ENCODE results near the gene MAML2. TPM values are rescaled to one million over a fixed set of nuclear protein-coding genes. Genes with fewer than 3 reads are reported as not detected.

MAML2 gene
- total and polyA plus RNA-seq, 2 experiments from 2014 or later, result 1.1 to 8.2 TPM

- Histone ChIP-seq H3K4me3 (no peak overlapping the region), H3K27me3 (no peaks in the 10 kb centered on the region), H3K27ac (peak overlapping the region; percentile 27), H3K9me3 (ENCODE audit: low read depth) (no peaks in the 10 kb centered on the region), H3K4me1 (ENCODE audit: low read depth) (peaks cover 26% of the 10 kb centered on the region), H3K36me3 (no peaks in the 10 kb centered on the region)
- no peak for DNase-seq (ENCODE audit: low read depth in 1 of 2, low spot score in 1 of 2)
- TF ChIP-seq, protein P1, sequence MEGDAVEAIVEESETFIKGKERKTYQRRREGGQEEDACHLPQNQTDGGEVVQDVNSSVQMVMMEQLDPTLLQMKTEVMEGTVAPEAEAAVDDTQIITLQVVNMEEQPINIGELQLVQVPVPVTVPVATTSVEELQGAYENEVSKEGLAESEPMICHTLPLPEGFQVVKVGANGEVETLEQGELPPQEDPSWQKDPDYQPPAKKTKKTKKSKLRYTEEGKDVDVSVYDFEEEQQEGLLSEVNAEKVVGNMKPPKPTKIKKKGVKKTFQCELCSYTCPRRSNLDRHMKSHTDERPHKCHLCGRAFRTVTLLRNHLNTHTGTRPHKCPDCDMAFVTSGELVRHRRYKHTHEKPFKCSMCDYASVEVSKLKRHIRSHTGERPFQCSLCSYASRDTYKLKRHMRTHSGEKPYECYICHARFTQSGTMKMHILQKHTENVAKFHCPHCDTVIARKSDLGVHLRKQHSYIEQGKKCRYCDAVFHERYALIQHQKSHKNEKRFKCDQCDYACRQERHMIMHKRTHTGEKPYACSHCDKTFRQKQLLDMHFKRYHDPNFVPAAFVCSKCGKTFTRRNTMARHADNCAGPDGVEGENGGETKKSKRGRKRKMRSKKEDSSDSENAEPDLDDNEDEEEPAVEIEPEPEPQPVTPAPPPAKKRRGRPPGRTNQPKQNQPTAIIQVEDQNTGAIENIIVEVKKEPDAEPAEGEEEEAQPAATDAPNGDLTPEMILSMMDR (IDR thresholded peaks at IDR 0.05; ENCODE audit: low read depth, low read length), result no peak
Measured at GRCh38 chr11:96317571-96317970, 25.4 kb downstream of the MAML2 start.

DNA sequence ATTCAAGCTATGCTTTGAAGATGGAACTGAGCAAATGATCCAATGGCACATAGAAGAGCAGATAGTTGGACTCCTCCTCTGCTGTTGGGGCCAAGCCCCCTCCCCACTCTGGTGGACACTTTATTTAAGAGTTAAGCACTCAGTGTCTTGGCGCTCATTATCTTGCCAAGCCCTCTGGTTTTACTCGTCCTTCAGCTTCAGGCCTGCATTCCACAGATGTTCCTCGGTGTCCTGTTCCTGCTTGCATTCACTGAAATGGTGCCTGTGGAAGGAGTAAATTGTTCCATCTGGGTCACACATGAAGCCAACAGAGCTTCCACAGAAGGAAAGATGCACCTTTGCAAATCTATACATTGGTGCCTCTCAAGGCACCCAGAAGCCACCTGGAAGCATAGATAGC lies 26.1 kb downstream of the MAML2 start:
- peaks cover 23% of the 10 kb centered on the region for H3K4me1 ChIP-seq (ENCODE audit: low read depth)
- no peaks in the 10 kb centered on the region for H3K9me3 ChIP-seq (ENCODE audit: low read depth)
- H3K36me3 ChIP-seq, result no peaks in the 10 kb centered on the region
- DNase-seq (ENCODE audit: low read depth in 1 of 2, low spot score in 1 of 2), result no peak
- no peak overlapping the region for H3K4me3 ChIP-seq
- TF ChIP-seq, protein P1 (IDR thresholded peaks at IDR 0.05; ENCODE audit: low read depth, low read length), result no peak
- H3K27ac ChIP-seq, result no peak overlapping the region
- no peaks in the 10 kb centered on the region for H3K27me3 ChIP-seq

GRCh38 chr11:96315476-96315875 lies 27.5 kb downstream of the MAML2 start:
- Histone ChIP-seq H3K36me3 (no peaks in the 10 kb centered on the region), H3K27ac (no peak overlapping the region), H3K27me3 (no peaks in the 10 kb centered on the region), H3K4me1 (ENCODE audit: low read depth) (peaks cover 22% of the 10 kb centered on the region), H3K9me3 (ENCODE audit: low read depth) (no peaks in the 10 kb centered on the region), H3K4me3 (no peak overlapping the region)
- DNase-seq (ENCODE audit: low read depth in 1 of 2, low spot score in 1 of 2), result no peak
- TF ChIP-seq, protein P1 (IDR thresholded peaks at IDR 0.05; ENCODE audit: low read depth, low read length), result no peak

GRCh38 chr11:96314326-96315020 lies 28.5 kb downstream of the MAML2 start:
- DNase-seq (ENCODE audit: low read depth in 1 of 2, low spot score in 1 of 2), result peak in 1 of 2 donors; percentile 61
- Histone ChIP-seq H3K27me3 (no peaks in the 10 kb centered on the region), H3K4me3 (no peak overlapping the region), H3K4me1 (ENCODE audit: low read depth) (peaks cover 22% of the 10 kb centered on the region), H3K36me3 (no peaks in the 10 kb centered on the region), H3K27ac (no peak overlapping the region), H3K9me3 (ENCODE audit: low read depth) (no peaks in the 10 kb centered on the region)
- TF ChIP-seq, protein P1 (IDR thresholded peaks at IDR 0.05; ENCODE audit: low read depth, low read length), result no peak

DNA sequence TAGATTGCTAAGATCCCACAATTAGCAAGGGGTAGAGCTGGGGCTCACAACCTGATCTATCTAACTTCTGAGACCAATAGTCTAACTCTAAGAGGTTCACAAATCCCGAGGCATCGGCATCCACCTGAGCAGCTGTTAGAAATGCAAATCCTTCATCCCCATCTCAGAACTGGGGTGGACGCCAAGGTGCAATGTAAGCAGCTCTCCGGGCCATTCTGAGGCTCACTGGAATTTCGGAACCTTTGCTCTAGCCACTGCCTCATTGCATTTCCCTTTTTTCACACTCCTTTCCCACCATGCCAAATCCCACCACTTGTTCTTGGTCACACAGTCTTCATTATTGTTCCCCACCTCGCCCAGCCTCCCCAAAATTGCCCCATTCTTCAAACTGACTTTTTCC lies 29.8 kb downstream of the MAML2 start:
- TF ChIP-seq, protein P1 (IDR thresholded peaks at IDR 0.05; ENCODE audit: low read depth, low read length), result no peak
- peaks cover 24% of the 10 kb centered on the region for H3K4me1 ChIP-seq (ENCODE audit: low read depth)
- no peak overlapping the region for H3K4me3 ChIP-seq
- no peak for DNase-seq (ENCODE audit: low read depth in 1 of 2, low spot score in 1 of 2)
- H3K27me3 ChIP-seq, result no peaks in the 10 kb centered on the region
- no peaks in the 10 kb centered on the region for H3K9me3 ChIP-seq (ENCODE audit: low read depth)
- H3K36me3 ChIP-seq, result no peaks in the 10 kb centered on the region
- no peak overlapping the region for H3K27ac ChIP-seq
